ENCODE data around the gene INPP5D. TPM values are rescaled to one million over a fixed set of nuclear protein-coding genes. Genes with fewer than 3 reads are reported as not detected.
"Not testable (repeated sequence)": the region's sequence is repeated elsewhere in the genome, so short reads cannot be mapped to it uniquely, and the experiment has no call there.

INPP5D gene
- total RNA-seq, 4 donors from 2014 or later, result 11.6 to 333 (median 26.2) TPM

DNA sequence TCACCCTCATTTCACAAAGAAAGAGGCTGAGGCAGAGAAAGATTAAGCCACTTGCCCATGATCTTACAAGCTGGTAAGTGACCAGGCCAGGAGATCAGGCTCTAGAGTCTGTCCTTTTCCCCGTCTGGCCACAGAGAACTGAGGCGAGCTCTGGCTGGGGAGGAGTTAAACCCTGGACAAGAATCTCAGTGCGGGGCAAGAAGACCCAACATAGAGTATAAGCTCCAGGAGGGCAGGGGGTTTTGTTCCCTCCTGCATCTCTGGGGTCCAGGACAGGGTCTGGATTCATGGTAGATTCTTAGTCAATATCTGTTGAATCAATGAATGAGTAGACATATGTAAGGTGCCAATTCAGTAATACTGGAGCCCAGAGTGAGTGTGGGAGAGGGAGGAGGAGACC lies 12.9 kb upstream of the INPP5D start:
- Histone ChIP-seq H3K36me3 (no peaks in the 10 kb centered on the region), H3K27me3 (no peaks in the 10 kb centered on the region), H3K4me1 (no peaks in the 10 kb centered on the region), H3K9me3 (no peaks in the 10 kb centered on the region), H3K4me3 (no peak overlapping the region), H3K27ac (no peak overlapping the region)
- TF ChIP-seq, protein P1, sequence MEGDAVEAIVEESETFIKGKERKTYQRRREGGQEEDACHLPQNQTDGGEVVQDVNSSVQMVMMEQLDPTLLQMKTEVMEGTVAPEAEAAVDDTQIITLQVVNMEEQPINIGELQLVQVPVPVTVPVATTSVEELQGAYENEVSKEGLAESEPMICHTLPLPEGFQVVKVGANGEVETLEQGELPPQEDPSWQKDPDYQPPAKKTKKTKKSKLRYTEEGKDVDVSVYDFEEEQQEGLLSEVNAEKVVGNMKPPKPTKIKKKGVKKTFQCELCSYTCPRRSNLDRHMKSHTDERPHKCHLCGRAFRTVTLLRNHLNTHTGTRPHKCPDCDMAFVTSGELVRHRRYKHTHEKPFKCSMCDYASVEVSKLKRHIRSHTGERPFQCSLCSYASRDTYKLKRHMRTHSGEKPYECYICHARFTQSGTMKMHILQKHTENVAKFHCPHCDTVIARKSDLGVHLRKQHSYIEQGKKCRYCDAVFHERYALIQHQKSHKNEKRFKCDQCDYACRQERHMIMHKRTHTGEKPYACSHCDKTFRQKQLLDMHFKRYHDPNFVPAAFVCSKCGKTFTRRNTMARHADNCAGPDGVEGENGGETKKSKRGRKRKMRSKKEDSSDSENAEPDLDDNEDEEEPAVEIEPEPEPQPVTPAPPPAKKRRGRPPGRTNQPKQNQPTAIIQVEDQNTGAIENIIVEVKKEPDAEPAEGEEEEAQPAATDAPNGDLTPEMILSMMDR (IDR thresholded peaks at IDR 0.05), result no peak
- TF ChIP-seq POLR2A (IDR thresholded peaks at IDR 0.05), result no peak
- DNase-seq, result no peak

DNA sequence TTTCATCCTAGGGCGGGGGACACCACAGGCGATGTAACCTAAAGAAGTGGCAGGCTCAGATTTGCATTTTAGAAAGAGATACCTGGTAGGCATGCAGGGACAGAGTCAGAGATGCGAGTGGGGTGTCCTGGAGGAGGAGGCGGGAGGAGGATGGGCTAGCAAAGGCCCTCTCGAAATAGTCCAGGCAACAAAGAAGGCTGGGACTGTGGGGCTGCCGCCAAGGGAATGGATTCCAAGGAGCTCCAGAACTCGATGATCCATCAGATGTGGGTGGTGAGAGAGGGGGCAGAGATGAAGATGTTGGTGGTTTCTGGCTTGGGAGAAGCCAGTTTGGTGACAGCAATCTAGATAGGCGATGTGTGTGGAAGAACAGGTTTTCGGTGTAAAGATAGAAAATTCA lies 12.5 kb upstream of the INPP5D start:
- Histone ChIP-seq H3K36me3 (no peaks in the 10 kb centered on the region), H3K4me3 (no peak overlapping the region), H3K27ac (no peak overlapping the region), H3K4me1 (no peaks in the 10 kb centered on the region), H3K9me3 (no peaks in the 10 kb centered on the region), H3K27me3 (no peaks in the 10 kb centered on the region)
- TF ChIP-seq, protein P1 (IDR thresholded peaks at IDR 0.05), result no peak
- no peak for TF ChIP-seq POLR2A (IDR thresholded peaks at IDR 0.05)
- DNase-seq, result no peak

DNA sequence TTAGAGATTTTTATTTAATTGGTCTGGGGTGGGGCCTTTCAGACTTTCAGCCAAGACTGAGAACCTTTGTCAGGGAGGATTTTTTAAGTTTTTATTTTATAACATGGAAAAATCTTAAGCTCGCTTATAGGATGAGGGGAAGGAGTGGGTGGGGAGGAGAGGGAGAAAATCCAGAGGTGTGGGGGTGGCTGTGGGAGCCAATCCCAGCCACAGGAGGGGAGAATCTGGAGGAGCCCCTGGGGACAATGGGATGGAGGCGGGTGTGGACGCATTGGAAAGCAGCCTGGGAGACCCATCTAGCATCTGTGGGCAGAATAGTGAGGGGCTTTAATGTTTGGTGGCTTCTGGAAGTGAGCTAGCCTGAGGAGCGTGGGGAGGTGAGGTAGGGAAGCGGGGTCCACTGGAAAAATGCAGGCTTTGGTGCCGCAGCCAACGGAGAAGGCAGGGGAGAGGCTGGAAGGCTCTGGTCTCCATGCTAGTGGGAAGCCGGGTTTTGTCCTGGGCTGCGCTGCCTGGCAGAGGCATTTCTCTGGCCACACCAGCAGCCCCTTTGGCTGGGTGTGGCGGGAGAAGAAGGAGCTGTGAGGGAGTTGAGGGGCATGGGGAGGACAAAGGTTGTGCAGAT lies 11.5 kb upstream of the INPP5D start:
- H3K9me3 ChIP-seq, result no peaks in the 10 kb centered on the region
- H3K36me3 ChIP-seq, result no peaks in the 10 kb centered on the region
- TF ChIP-seq, protein P1 (IDR thresholded peaks at IDR 0.05), result no peak
- TF ChIP-seq POLR2A (IDR thresholded peaks at IDR 0.05), result no peak
- no peaks in the 10 kb centered on the region for H3K27me3 ChIP-seq
- no peak for DNase-seq
- H3K27ac ChIP-seq, result no peak overlapping the region
- H3K4me1 ChIP-seq, result peaks cover 0 to under 1% (median 0%) of the 10 kb centered on the region in 4 donors
- no peak overlapping the region for H3K4me3 ChIP-seq

DNA sequence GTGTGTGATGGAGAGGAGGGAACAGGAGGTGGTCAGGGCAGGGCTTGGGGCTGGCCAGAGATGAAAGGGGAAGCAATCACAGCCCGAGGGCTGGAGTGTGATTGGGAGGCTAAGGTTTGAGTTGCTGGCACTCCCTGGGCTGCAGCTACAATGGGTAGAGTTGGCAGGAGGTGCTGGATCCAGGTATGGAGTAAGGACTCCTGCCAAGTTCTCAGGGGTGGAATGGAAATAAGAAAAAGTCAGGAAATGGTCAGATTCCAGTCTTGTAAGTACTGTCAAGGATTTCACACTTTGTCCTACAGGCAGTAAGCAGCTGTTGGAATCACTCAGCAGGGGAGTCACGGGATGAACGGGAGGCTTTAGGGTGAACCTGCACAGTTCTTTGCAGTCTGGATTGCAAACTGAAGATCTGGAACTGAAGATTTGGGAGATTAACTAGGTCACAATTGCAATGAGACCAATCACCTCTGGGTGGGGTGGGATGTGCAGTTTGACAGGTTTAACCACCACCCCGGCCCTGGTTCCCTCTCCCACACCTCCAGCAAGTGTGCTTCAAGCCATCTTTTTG lies 10.9 kb upstream of the INPP5D start:
- Histone ChIP-seq H3K4me1 (peaks cover 0 to 6% (median 0%) of the 10 kb centered on the region in 4 donors), H3K9me3 (no peaks in the 10 kb centered on the region), H3K27ac (no peak overlapping the region), H3K27me3 (no peaks in the 10 kb centered on the region), H3K36me3 (no peaks in the 10 kb centered on the region), H3K4me3 (no peak overlapping the region)
- TF ChIP-seq, protein P1 (IDR thresholded peaks at IDR 0.05), result no peak
- no peak for TF ChIP-seq POLR2A (IDR thresholded peaks at IDR 0.05)
- DNase-seq, result no peak

DNA sequence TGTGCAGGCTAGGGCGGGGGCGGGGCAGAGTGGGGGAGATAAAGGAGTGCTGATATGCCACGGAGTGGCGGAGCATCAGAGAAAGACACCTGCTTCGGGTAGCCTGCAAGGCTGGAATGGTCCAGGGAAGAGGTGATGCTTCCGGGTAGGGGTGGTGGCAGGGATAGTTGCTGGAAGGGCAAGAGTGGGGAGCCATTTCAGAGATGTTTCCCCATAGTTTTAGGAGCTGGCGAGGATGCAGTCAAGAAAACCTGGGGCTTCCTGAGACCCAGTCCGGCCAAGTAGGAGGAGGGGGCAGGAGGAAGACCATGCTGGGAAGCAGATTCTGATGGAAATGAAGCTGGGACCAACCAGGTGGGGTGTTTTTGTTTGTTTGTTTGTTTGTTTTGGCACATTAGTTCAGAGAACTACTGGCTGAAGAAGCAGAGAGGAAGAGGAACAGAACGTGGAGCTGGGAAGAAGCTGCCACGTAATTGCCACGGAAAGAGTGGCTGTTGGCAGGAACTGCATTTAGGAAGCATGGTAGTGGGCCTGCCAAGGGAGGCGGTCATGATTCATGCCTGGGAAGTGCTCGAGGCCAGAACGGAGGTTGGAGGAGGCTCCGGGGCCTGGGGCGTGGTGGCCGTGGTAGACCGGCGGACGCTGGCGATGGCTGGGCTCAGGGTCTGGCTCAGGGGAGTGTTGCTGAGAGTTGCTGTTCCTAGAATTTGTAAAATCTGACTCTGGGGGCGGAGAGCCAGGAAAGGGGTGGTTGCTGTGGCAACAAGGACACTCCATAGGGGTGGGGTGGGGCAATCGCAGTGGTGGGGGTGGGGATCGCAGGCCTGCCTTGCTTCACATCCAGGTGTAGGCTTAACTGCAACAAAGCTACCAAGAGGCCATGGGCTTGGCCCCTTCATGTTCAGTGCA lies 8.6 kb upstream of the INPP5D start:
- no peak for TF ChIP-seq POLR2A (IDR thresholded peaks at IDR 0.05)
- TF ChIP-seq, protein P1 (IDR thresholded peaks at IDR 0.05), result no peak
- Histone ChIP-seq H3K36me3 (no peaks in the 10 kb centered on the region), H3K4me1 (peaks cover 0 to 6% (median 0%) of the 10 kb centered on the region in 4 donors), H3K27me3 (no peaks in the 10 kb centered on the region), H3K27ac (no peak overlapping the region), H3K4me3 (no peak overlapping the region), H3K9me3 (no peaks in the 10 kb centered on the region)
- no peak for DNase-seq

DNA sequence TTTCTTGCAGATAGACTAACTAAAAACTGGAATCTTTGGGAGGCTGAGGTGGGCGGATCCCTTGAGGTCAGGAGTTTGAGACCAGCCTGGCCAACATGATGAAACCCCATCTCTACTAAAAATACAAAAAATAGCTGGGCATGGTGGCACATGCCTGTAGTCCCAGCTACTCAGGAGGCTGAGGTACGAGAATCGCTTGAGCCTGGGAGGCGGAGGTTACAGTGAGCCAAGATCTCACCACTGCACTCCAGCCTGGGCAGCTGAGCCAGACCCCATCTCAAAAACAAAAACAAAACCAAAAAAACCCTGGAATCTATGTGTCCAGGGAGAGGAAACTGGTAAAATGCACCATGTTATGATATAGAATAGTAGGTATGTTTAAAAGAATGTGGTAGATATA lies 7.6 kb upstream of the INPP5D start:
- H3K4me3 ChIP-seq, DNase-seq: not testable (repeated sequence)

More for the DNA sequence above, 7.6 kb upstream of the INPP5D start:
- not testable (repeated sequence) for H3K27ac ChIP-seq, H3K27me3 ChIP-seq, H3K4me1 ChIP-seq, H3K9me3 ChIP-seq, H3K36me3 ChIP-seq
